Measurements from ENCODE around the gene SHANK3.

SHANK3 gene

GRCh38 chr22:50699001-50699755, 26.6 kb downstream of the SHANK3 start:
- DNase-seq (ENCODE audit: low spot score): no peak

GRCh38 chr22:50699756-50700386, 27.2 kb downstream of the SHANK3 start:
- no peak for DNase-seq (ENCODE audit: low spot score)

- DNase-seq (ENCODE audit: low spot score): no peak
Measured at GRCh38 chr22:50700387-50701075, 27.9 kb downstream of the SHANK3 start.

- DNase-seq (ENCODE audit: low spot score): no peak
Measured at GRCh38 chr22:50701076-50701419, 28.4 kb downstream of the SHANK3 start.

- no peak for DNase-seq (ENCODE audit: low spot score)
Measured at GRCh38 chr22:50701428-50702154, 29.0 kb downstream of the SHANK3 start.

GRCh38 chr22:50702261-50702671, 29.6 kb downstream of the SHANK3 start:
- no peak for DNase-seq (ENCODE audit: low spot score)

GRCh38 chr22:50702821-50703725, 30.4 kb downstream of the SHANK3 start:
- DNase-seq (ENCODE audit: low spot score): no peak

DNA sequence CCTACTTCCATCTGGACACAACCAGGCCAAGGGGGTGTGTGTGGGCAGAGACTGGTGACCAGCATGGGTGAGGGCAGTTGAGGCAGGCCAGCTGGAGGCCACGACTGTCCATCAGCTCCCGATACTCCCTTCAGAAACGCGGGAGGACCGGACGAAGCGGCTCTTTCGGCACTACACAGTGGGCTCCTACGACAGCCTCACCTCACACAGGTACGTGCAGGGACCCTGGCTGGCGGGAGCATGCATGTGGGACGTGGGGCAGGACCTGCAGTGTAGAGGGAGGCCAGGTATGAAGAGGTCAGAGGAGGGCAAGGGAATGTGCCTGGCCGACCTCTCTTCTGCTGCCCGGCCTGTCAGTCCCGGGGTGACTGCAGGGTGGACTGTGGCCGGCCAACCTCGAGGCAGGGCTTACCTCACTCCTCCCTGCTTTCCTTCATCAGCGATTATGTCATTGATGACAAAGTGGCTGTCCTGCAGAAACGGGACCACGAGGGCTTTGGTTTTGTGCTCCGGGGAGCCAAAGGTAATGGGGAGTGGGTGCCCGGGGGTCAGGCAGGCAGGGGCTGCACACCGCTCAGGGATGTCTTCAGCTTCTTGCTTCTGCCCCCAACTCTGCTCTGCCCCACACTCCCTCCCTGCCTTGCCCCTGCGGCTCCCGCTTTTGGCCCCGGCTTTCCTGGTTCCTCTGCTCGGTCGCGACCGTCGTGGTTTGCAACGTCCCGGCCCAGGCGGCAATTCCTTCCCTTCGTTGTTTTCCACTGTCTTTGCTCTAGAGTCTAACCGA, 31.3 kb downstream of the SHANK3 start:
- no peak for DNase-seq (ENCODE audit: low spot score)

DNA sequence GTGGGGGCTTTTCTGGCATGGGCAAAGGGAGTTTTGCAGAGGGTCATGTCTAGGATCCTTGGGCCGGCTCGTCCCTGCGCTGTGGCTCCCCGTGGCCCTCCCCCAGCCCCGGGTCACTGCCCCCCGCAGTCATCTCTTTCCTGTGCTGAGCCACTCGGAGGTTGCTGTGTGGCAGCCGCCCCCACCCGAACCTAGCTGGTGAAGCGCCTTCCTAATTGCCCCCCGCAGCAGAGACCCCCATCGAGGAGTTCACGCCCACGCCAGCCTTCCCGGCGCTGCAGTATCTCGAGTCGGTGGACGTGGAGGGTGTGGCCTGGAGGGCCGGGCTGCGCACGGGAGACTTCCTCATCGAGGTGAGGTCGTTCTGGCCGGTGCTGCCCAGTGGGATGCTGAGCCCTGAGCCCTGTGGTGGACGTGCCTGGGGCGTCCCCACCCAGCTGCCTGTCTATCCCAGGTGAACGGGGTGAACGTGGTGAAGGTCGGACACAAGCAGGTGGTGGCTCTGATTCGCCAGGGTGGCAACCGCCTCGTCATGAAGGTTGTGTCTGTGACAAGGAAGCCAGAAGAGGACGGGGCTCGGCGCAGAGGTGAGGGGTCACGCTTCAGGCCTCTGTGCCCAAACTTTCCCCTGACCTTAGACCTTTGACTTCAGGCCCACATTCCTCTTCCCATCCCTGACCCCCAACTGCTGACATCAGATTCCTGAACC, 32.0 kb downstream of the SHANK3 start:
- DNase-seq (ENCODE audit: low spot score): no peak

GRCh38 chr22:50705219-50705691, 32.6 kb downstream of the SHANK3 start:
- no peak for DNase-seq (ENCODE audit: low spot score)

DNA sequence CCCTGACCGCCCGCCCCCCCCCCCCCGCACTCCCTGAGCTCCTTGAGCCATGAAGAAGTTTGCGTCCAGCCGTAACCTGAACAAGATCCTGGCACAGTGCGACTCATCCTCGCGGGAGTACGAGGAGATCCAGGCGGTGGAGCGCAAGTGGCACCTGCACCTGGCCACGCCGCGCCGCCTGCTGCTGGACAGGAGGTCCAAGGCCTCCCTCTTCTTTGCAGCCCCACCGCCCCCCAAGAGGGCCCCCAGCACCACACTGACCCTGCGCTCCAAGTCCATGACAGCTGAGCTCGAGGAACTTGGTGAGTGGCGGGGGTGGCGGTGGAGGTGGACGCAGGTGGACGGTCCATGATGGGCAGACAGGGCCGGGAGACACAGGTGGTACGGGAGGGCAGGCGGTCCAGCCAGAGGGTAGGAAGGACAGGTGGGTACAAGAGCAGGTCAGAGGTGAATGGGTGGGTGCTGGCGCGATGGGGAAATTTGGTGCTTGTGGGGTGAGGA, 33.3 kb downstream of the SHANK3 start:
- DNase-seq (ENCODE audit: low spot score): no peak

GRCh38 chr22:50706481-50707125, 34.0 kb downstream of the SHANK3 start:
- no peak for DNase-seq (ENCODE audit: low spot score)

GRCh38 chr22:50708474-50708873, 35.9 kb downstream of the SHANK3 start:
- no peak for DNase-seq (ENCODE audit: low spot score)

DNA sequence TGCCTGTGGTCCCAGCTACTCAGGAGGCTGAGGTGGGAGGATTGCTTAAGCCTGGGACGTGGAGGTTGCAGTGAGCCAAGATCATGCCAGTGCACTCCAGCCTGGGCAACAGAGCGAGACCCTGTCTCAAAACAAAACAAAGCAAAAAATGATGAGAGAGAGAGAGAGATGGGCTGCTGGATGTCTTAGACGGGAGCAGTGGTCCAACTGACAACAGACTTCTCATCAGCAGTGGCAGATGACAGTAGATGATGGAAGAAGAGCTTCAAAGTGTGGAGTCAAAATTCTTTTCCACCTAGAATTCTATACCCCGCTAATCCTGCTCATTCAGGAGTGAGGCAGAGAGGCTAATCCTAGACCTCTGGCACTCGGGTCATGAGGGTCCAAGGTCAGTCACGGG, 36.4 kb downstream of the SHANK3 start:
- no peak for DNase-seq (ENCODE audit: low spot score)

GRCh38 chr22:50710221-50710620, 37.6 kb downstream of the SHANK3 start:
- no peak for DNase-seq (ENCODE audit: low spot score)

- no peak for DNase-seq (ENCODE audit: low spot score)
Measured at GRCh38 chr22:50710886-50711285, 38.3 kb downstream of the SHANK3 start.

- no peak for DNase-seq (ENCODE audit: low spot score)
Measured at GRCh38 chr22:50711446-50712340, 39.1 kb downstream of the SHANK3 start.

DNA sequence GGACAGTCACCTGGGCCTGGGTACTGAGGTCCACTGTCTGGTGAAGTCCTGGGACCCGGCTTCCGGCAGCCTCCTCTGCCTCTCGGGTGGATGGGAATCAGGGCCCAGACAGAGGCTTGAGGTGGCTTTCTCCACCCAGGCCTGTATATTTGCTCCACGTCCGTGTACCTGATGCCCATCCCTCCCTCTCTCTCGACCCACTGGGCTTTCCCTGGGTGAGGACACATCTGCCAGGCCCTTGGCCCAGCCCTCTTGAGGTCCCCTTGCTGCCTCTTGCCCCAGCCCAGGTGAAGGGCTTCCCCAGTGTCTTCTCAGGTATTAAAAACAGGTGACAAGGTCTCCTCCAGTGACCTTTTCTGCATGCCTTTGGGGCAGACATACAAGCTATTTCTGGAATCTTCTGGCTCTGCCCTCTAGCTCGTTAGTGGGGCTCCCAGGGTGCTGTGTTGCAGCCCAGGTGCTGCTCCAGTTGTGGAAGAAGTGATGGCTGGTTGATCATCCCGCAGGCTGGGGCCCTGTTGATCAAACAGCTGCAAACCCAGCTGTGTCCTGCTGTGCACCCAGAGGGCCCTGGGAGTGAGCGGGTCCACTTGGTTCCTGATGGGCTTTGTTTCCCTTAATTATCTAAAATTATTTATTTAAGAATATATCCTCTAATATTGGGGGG, 39.9 kb downstream of the SHANK3 start:
- DNase-seq (ENCODE audit: low spot score): no peak
